ENCODE measurements around the gene LRIT3.

DNA sequence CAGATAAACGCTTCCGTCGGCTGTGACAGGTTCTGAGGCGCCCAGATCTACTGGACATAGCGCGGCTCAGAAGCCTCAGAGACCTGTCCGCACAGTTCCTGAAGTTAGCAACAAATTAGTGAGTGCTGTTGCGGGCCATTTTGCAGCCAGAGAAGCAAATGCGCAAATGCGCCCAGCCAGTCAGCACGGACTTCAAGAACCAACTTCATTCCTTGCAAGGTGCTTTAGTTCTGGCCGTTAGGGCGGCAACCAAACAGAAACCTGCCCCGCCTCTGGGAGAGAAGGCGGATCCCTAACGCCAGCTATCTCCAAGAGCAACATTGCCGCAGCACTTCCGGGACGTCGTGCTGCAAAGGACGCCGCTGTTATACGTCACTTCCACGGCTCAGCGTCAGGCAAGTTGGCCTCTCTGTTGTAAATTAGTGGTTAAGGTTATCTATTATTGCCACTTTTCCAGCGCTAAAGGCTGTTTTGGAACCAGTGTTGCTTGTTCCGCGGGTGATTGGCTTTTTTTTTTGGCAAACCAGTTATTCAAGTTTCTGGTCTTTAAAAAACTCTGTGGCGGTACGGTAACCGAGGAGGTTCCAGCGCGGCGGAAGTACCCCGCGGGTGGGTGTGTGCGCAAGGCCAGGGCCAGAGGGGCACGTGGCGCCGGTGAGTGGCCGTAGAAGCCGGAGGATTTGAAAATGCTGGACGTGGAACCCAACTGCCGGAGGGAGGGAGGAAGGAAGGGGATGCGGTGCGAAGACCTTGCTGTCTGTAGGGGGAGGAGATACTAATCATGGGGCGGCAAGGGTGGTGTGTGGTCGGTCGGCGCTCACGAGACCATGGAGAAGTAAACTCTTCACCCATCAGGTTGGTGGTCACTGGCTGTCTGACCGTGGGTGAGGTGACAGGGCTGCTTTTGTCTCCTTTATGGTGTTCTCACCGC, 32.5 kb upstream of the LRIT3 start, which contains the start of gene GAR1:
- peak in 1 of 11 experiments; percentile 17 for TF ChIP-seq CTCF (IDR thresholded peaks at IDR 0.05 in 8 of 11, conservative IDR thresholded peaks at IDR 0.05 in 3 of 11)
- peak; percentile 84 to 93 (median 92) for TF ChIP-seq POLR2AphosphoS5 (IDR thresholded peaks at IDR 0.05)
- TF ChIP-seq POLR2A (IDR thresholded peaks at IDR 0.05): peak in 1 of 3 donors; percentile 24
